Astrocyte of the cerebellum (primary cell): ENCODE results near the gene CREBRF.
"Not testable (repeated sequence)": the region's sequence is repeated elsewhere in the genome, so short reads cannot be mapped to it uniquely, and the experiment has no call there.

Experiments used
- DNase-seq: peaks from one replicate; pipeline ENCODE4 v3.0.0-alpha.2; 2011; ENCODE audit warnings: low read depth
- H3K4me3 ChIP-seq: 2 replicates; pipeline ENCODE4 v1.5.1; 2011; ENCODE audit warnings: mild to moderate bottlenecking, low read depth, low read length, moderate library complexity
- in situ Hi-C: cut with HindIII; loops from 2 replicates; pipeline ENCODE4 v1.10.0; 2017; ENCODE audit warnings: low sequenced_read_pairs
- TF ChIP-seq, protein P1 (sequence below): IDR thresholded peaks from 2 replicates; pipeline ENCODE4 v1.5.1; 2012; ENCODE audit warnings: low read length, low read depth, moderate library complexity, mild to moderate bottlenecking; ENCODE audit errors: missing control alignments

The CREBRF gene

DNA sequence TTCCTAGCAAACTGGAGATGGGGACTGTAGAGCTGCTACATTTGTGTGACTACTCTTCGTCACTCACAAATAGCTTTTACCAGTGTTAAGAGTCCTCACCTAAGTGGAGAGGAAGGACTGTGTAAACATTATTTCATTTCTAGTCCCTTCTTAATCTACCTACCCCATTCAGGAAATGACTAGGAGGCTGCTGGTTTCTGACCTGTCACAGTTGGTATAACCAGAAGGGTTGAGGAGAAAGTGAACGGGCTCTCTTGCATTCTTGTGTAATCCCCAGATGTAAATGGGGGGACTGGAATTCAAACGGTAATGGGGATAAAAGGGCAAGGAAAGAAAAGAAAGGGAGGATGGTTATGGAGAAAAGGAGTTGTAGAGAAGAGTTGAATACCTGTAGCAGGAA lies 52.8 kb downstream of the CREBRF start:
- TF ChIP-seq, protein P1, sequence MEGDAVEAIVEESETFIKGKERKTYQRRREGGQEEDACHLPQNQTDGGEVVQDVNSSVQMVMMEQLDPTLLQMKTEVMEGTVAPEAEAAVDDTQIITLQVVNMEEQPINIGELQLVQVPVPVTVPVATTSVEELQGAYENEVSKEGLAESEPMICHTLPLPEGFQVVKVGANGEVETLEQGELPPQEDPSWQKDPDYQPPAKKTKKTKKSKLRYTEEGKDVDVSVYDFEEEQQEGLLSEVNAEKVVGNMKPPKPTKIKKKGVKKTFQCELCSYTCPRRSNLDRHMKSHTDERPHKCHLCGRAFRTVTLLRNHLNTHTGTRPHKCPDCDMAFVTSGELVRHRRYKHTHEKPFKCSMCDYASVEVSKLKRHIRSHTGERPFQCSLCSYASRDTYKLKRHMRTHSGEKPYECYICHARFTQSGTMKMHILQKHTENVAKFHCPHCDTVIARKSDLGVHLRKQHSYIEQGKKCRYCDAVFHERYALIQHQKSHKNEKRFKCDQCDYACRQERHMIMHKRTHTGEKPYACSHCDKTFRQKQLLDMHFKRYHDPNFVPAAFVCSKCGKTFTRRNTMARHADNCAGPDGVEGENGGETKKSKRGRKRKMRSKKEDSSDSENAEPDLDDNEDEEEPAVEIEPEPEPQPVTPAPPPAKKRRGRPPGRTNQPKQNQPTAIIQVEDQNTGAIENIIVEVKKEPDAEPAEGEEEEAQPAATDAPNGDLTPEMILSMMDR = no peak
- in situ Hi-C loops = no loop called here
- no peak overlapping the region for H3K4me3 ChIP-seq
- DNase-seq = no peak

DNA sequence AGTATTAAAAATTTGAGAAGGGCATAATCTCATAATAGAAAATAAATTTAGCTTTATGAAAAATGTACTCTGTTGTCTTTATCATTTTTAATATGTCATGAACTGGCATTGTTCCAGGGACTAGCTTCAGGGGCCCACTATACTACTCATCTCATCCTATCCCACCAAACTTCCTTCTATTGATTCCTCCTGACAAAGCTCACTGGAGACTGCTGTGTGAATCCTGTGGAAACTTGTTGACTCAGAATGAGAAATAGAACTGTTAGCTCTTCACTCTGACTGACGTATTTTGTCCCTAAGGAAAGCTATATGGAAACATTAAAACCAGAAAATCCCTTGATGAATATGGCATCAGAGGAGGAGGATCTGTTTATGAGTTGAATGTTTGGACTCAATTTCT lies 58.4 kb downstream of the CREBRF start:
- H3K4me3 ChIP-seq = no peak overlapping the region
- TF ChIP-seq, protein P1 = no peak
- in situ Hi-C loops = no loop called here
- no peak for DNase-seq

DNA sequence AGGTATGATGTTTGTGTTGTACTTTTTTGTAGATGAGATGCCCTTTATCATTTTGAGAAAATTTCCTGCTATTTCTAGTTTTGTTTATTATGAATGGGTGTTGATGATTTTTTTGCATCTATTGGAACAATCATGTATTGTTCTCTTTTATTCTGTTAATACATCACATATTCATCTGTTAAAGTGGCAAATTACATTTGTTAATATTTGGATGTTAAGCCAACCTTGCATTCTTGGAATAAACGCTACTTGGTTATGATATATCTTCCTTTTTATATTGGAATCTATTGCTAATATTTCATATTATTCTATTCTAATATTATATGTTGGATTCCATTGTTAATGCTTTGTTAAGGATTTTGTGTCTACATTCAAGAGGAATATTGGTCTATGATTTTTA lies 63.6 kb downstream of the CREBRF start:
- no peak overlapping the region for H3K4me3 ChIP-seq
- in situ Hi-C loops = no loop called here
- TF ChIP-seq, protein P1 = no peak
- no peak for DNase-seq

DNA sequence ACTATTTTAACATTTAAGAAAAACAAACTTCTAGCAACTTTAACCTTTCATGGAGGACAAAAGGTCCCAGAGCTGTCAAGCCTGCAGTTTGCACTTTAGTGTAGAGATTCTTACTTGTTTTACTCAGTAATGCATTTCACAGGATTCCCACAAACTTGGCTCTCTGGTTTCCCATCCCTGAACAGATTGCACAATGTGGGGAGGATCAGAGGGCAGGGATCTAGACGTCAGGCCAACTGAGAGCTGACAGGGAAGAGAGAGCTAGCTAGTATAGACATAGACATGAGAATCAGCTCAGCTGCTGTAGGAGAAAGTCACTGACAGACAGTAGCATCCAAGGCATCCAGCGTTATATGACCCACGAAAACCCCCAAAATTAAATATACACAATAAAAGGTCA lies 67.3 kb downstream of the CREBRF start:
- TF ChIP-seq, protein P1 = no peak
- no peak for DNase-seq
- in situ Hi-C loops = no loop called here
- no peak overlapping the region for H3K4me3 ChIP-seq

DNA sequence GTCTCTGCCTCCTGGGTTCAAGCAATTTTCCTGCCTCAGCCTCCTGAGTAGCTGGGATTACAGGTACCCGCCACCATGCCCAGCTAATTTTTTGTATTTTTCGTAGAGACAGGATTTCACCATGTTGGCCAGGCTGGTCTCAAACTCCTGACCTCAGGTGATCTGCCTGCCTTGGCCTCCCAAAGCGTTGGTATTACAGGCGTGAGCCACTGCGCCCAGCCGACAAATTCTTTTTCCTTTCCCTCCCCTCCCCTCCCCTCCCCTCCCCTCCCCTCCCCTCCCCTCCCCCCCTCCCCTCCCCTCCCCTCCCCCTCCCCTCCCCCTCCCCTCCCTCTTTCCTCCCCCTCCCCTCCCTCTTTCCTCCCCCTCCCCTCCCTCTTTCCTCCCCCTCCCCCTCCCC lies 76.0 kb downstream of the CREBRF start:
- in situ Hi-C loops, H3K4me3 ChIP-seq, DNase-seq: not testable (repeated sequence)

DNA sequence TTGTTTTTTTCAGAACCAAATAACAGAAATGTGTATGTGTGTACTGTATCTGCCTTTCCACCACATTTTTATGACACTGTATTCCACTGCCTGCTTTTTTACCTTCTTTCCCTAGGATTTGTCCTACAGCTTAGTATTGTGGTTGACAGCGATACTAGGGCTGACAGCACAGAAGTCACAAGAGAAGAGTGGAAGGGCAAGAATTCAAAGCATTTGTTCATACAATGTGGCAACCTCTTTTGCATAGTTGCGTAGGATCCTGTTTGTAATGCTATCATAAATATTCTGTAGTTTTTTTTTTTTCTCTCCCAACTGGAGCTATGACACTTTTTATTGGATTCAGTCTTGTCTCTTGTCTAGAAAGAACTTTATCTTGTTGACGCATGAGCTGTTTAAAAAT lies 82.6 kb downstream of the CREBRF start:
- H3K4me3 ChIP-seq = no peak overlapping the region
- TF ChIP-seq, protein P1 = no peak
- DNase-seq = no peak
- in situ Hi-C loops = no loop called here

DNA sequence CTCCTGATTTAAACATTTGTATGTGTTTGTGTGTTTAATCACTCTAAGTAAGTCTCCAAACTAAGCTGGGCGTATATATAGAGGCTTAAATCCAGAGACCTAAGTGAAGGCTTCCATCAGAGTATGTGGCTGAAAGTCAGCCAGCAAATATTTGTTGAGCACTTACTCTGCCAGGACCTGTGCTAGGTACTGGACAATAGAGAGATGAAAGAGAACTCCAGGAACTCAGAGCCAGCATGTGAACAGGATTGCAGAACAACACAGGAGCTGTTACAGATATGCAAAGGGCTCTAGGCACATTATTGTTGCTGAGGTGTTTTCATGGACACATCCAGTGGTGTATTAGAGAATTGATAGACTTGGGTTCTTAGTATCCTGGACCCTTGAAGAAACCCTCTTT lies 83.5 kb downstream of the CREBRF start:
- DNase-seq = no peak
- H3K4me3 ChIP-seq = no peak overlapping the region
- TF ChIP-seq, protein P1 = no peak
- in situ Hi-C loops = no loop called here
